ENCODE results near the gene FOXD4L3. TPM values are rescaled to one million over a fixed set of nuclear protein-coding genes. Genes with fewer than 3 reads are reported as not detected.

FOXD4L3 gene
- total and polyA plus RNA-seq, 10 of the 15 experiments (the other 5 are each of a cell fraction or from before 2014, with no cell fraction given), result 0.08 to 0.11 TPM; not detected in 8

Other genes starting within 250 kb of the FOXD4L3 start
- 27.7 and 35.5 TPM in 2 replicates for gene ZNG1C, start 60.9 kb upstream of the FOXD4L3 start, total RNA-seq (2014; rRNA removed)
- gene ZNG1C, start 60.9 kb upstream of the FOXD4L3 start, total RNA-seq (2014; rRNA removed; fragmentation: Illumina TruSeq; extraction: Trizol), result 39.2 and 55.8 TPM in 2 replicates
- gene ZNG1C, start 60.9 kb upstream of the FOXD4L3 start, total RNA-seq (2021), result 30.1 and 43.6 TPM in 2 replicates
- 50.0 and 58.5 TPM in 2 replicates for gene ZNG1C, start 60.9 kb upstream of the FOXD4L3 start, polyA plus RNA-seq (2011; rRNA removed)
- gene ZNG1C, start 60.9 kb upstream of the FOXD4L3 start, polyA plus RNA-seq (2014; fragmentation: Illumina TruSeq; extraction: Trizol), result 63.0 and 79.0 TPM in 2 replicates
- 100 to 1,000 TPM; 101 to 111 TPM for gene ZNG1C, start 60.9 kb upstream of the FOXD4L3 start, polyA plus RNA-seq (2014; fragmentation: Nextera tagmentation; extraction: Ambion mirVana)
- gene ZNG1C, start 60.9 kb upstream of the FOXD4L3 start, polyA plus RNA-seq (2014; rRNA removed), result 54.6 and 57.6 TPM in 2 replicates
- gene ZNG1C, start 60.9 kb upstream of the FOXD4L3 start, polyA plus RNA-seq (2016; fragmentation: Nextera tagmentation; extraction: Ambion mirVana), result 10 to 100 TPM; 83.2 to 87.5 TPM
- not detected in 2 replicates for gene PGM5, start 53.7 kb downstream of the FOXD4L3 start, total RNA-seq (2014; rRNA removed)
- not detected in 2 replicates for gene PGM5, start 53.7 kb downstream of the FOXD4L3 start, total RNA-seq (2014; rRNA removed; fragmentation: Illumina TruSeq; extraction: Trizol)
- gene PGM5, start 53.7 kb downstream of the FOXD4L3 start, total RNA-seq (2021), result 0.19 and 0.28 TPM in 2 replicates
- gene PGM5, start 53.7 kb downstream of the FOXD4L3 start, polyA plus RNA-seq (2011; rRNA removed), result 0.73 and 1.1 TPM in 2 replicates
- not detected in 2 replicates for gene PGM5, start 53.7 kb downstream of the FOXD4L3 start, polyA plus RNA-seq (2014; fragmentation: Illumina TruSeq; extraction: Trizol)
- gene PGM5, start 53.7 kb downstream of the FOXD4L3 start, polyA plus RNA-seq (2014; fragmentation: Nextera tagmentation; extraction: Ambion mirVana), result not detected
- gene PGM5, start 53.7 kb downstream of the FOXD4L3 start, polyA plus RNA-seq (2014; rRNA removed), result not detected in 2 replicates
- not detected for gene PGM5, start 53.7 kb downstream of the FOXD4L3 start, polyA plus RNA-seq (2016; fragmentation: Nextera tagmentation; extraction: Ambion mirVana)
- not detected in 2 replicates for gene TMEM252, start 238.0 kb downstream of the FOXD4L3 start, total RNA-seq (2014; rRNA removed)
- not detected in 2 replicates for gene TMEM252, start 238.0 kb downstream of the FOXD4L3 start, total RNA-seq (2014; rRNA removed; fragmentation: Illumina TruSeq; extraction: Trizol)
- gene TMEM252, start 238.0 kb downstream of the FOXD4L3 start, total RNA-seq (2021), result not detected in 2 replicates
- not detected in 2 replicates for gene TMEM252, start 238.0 kb downstream of the FOXD4L3 start, polyA plus RNA-seq (2011; rRNA removed)
- gene TMEM252, start 238.0 kb downstream of the FOXD4L3 start, polyA plus RNA-seq (2014; fragmentation: Illumina TruSeq; extraction: Trizol), result not detected in 2 replicates
- gene TMEM252, start 238.0 kb downstream of the FOXD4L3 start, polyA plus RNA-seq (2014; fragmentation: Nextera tagmentation; extraction: Ambion mirVana), result not detected
- gene TMEM252, start 238.0 kb downstream of the FOXD4L3 start, polyA plus RNA-seq (2014; rRNA removed), result not detected in 2 replicates
- not detected for gene TMEM252, start 238.0 kb downstream of the FOXD4L3 start, polyA plus RNA-seq (2016; fragmentation: Nextera tagmentation; extraction: Ambion mirVana)

All from GM12878 (cell line).